HG03045 (cell line): ENCODE results near the gene MOV10.

Source experiments
- ATAC-seq: cut with Tn5 transposase; IDR thresholded peaks from one replicate; pipeline ENCODE4 v1.9.1; 2021; ENCODE audit warnings: mild to moderate bottlenecking, moderate library complexity; ENCODE audit not compliant: unreplicated experiment

Gene MOV10

DNA sequence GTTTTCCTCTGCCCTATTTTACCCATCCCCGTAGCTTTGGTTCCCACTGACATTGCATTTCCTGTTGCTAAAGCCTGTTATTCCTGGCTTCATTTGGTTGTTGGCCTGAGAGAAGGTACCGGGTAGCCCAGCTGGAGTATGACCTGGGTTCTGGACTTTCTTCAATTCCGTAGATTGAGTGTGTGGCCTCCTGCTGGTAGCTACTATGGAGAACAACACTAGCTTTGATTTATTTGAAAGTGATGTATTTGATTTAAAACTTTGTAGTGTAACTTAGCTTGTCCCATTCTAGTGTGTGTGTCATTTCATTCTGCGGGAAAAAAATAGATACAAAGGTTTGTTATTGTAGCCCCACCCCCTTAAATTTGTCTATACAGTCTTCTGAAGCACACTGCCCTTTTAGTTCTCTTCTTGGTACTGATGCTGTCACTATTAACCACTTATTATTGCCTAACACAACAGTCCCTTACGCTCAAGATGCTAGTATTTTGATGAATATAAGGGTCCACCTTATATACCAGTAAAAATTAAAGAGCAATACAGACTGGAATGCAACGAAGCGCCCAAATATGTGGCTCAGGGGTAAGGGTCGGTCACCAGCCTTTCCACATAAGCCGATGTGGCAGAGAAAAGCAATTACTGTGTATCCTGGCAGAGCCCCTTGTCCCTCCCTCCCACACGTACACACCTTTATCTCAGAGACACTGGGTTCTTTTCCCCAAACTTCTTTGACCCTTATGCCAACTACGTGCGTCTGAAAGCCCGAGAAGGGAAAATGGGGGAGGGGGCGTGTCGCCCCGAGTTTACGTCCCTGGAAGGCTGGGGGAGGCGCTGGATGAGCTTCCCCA, 643 bp upstream of the MOV10 start:
- ATAC-seq = no peak

DNA sequence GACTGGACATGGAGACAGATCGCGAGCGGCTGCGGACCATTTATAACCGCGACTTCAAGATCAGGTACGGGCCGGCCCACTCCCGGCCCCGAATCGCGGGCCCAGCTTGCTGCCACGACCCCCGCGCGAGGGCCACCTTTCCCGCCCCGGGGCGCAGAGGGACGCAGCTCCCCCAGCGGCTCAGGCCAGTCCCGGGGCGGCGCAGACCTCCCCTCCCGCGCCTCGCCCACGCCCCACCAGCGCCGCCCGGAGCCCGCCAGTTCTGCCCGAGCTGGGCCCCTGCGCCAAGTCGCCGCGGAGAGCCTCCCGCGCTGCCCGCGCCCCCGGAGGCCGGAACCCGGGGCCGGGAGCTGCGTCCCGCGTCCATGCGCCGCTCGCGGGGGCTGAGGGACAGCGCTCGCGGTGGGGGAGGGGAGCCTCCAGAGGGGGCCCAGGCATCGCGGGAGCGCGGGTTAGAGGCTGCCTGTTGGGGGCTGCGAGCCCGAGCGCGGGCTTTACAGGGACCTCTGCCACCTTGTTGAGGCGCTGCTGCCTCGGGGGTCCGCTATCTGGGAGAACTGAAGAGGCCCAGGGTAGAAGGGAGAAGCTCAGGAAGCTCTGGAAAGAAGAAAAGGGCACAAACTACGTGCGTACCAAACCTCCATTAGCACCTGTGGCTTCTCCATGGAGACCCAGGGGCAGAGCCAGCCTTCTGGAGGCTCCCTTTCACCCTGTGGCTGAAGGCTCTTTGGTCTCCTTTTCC, 698 bp downstream of the MOV10 start:
- ATAC-seq = peak; percentile 29

- no peak for ATAC-seq
Measured at GRCh38 chr1:112675728-112676381, 1.4 kb downstream of the MOV10 start.

DNA sequence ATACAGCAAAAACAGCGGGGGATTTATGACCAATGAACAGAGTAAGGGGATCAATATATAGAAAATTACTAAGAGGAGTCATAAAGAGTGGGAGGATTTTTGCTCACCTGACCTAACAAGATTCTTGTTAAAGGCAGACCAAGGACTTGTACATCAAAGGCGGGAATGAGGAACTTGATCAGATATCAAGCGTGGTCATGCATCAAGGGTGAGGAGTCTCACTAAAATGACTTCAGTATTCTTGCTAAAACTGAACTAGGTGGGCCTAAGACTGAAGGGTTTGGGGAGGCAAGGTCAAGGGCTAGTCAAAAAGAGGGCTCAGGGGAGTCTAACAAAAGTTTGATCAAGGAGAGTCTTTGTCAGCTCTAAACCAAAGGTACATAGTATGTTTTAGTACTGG, 2.1 kb downstream of the MOV10 start:
- no peak for ATAC-seq

DNA sequence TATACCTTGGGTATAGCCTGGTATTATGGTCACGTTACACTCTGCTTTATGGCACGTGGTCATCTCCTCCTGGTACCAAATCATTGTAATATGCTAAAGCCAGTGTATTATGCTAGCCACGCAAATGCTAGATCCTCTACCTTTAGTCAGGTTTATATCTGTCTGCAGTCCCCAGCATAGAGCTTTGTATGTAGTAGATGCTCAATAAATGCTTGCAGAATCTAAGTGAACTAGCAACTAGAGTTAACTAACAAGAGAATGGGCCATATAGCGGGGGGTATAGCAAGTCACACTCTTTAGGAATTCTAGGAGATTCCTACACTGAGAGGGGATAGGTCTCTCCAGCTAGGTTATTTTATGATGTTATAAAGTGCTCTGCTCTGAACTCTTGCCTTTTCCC, 3.0 kb downstream of the MOV10 start:
- no peak for ATAC-seq

- no peak for ATAC-seq
Measured at GRCh38 chr1:112678605-112679004, 4.1 kb downstream of the MOV10 start.

- ATAC-seq = no peak
Measured at GRCh38 chr1:112685913-112686312, 11.5 kb downstream of the MOV10 start.

GRCh38 chr1:112686417-112686816, 12.0 kb downstream of the MOV10 start:
- ATAC-seq = no peak

- no peak for ATAC-seq
Measured at GRCh38 chr1:112686835-112687234, 12.4 kb downstream of the MOV10 start.

- ATAC-seq = no peak
Measured at GRCh38 chr1:112687361-112687760, 12.9 kb downstream of the MOV10 start.

- ATAC-seq = no peak
Measured at GRCh38 chr1:112687785-112688496, 13.5 kb downstream of the MOV10 start.

GRCh38 chr1:112688781-112689193, 14.3 kb downstream of the MOV10 start:
- ATAC-seq = no peak

DNA sequence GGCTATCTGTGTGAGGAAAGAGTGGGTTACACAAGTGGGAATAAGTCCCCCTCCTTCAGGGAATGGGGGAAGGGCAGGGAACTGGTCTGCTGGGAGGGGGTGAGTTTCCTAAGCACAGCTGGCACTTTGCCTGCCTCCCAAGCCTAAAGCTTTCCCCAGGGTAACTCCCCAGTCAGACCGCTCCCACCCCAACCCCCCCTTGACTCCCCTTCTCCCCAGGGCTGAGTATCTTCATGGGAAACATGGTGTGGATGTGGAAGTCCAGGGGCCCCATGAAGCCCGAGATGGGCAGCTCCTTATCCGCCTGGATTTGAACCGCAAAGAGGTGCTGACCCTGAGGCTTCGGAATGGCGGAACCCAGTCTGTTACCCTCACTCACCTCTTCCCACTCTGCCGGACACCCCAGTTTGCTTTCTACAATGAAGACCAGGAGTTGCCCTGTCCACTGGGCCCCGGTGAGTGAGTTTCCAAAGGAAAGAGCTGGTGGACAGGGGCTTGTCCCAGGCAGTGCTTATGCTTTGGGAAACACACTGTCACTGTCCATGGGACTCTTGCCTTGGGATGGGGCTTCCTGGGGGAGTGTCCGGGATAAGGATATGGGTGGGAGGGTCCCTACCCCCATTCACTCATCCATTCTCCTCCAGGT, 14.9 kb downstream of the MOV10 start:
- ATAC-seq = no peak

- ATAC-seq = no peak
Measured at GRCh38 chr1:112689842-112690237, 15.4 kb downstream of the MOV10 start.

DNA sequence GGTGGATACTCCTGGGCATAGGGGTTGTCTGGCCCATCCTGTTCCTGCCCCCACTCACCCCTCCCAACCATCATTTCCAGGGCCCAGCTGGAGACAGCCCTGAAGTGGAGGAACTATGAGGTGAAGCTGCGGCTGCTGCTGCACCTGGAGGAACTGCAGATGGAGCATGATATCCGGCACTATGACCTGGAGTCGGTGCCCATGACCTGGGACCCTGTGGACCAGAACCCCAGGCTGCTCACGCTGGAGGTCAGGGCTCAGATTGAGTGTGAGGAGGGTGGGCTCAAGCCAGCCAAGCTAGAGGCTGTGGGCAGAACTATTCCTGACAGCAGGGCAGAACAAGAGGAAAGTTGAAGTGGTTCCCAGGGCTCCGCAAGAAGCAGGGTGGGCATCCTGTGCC, 18.2 kb downstream of the MOV10 start:
- no peak for ATAC-seq

DNA sequence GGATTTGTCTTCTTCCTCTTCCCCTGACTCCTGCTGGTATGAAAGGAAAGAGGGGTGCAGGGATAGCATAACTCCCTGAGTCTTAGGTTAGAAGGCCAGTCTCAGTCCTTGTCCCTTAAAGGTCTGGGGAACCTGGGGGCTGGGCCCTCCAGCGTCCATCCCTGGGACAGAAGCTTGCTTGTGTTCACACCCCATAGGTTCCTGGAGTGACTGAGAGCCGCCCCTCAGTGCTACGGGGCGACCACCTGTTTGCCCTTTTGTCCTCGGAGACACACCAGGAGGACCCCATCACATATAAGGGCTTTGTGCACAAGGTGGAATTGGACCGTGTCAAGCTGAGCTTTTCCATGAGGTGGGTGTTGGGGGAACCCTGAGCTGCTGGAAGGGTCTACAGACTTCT, 19.4 kb downstream of the MOV10 start:
- no peak for ATAC-seq

- ATAC-seq = no peak
Measured at GRCh38 chr1:112694363-112694929, 20.0 kb downstream of the MOV10 start.

GRCh38 chr1:112695276-112695675, 20.8 kb downstream of the MOV10 start:
- no peak for ATAC-seq

DNA sequence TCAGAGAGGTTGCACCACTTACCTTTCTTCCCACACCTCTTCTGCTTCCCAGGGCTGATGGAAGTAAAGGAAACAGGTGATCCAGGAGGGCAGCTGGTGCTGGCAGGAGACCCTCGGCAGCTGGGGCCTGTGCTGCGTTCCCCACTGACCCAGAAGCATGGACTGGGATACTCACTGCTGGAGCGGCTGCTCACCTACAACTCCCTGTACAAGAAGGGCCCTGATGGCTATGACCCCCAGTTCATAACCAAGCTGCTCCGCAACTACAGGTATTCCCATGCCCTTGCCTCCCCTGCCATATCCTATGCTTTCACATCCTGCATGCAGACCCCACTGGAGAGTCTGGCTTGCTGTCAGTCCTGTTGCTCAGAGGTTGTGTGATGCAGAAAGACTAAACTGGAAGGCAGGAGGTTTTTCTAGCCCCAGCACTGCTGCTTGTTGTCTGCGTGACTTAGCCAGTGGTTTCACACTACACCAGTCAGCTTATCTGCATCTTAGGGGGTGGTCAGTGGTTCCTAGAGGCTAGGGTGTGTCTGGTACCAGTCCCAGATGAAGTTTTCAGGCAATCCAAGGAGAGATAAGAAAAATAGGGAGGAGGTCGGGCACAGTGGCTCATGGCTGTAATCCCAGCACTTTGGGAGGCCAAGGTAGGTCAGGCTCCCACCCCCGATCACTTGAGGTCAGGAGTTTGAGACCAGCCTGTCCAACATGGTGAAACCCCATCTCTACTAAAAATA, 22.3 kb downstream of the MOV10 start:
- ATAC-seq = no peak

DNA sequence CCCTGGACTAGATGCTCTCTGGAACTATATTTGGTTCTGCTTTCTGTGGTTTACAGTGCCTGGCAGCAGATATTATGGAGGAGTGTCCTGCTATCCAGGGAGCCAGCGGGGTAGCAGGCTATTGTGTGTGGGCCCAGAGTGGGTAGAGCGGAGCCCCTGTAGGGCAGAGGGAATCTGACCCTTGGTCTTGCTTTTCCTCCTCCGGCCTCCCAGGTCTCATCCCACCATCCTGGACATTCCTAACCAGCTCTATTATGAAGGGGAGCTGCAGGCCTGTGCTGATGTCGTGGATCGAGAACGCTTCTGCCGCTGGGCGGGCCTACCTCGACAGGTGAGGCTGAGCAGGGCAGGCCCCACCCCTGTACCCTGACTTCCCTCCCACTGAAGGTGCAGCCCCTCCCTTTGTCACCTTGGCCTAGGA, 23.3 kb downstream of the MOV10 start:
- no peak for ATAC-seq
